Esophagus muscularis mucosa (tissue), 4 donors: ENCODE data around the gene ANK2. TPM values are rescaled to one million over a fixed set of nuclear protein-coding genes. Genes with fewer than 3 reads are reported as not detected.

Experiments
- DNase-seq: peaks from one replicate; pipeline ENCODE4 v3.0.0-alpha.2; 2017; ENCODE audit errors: extremely low spot score
- H3K27ac ChIP-seq, 4 donors: fragments of 200-600 bp; sonication (generic); replicated peaks in 1 of 4; 1 replicate in 3 of 4; 2 replicates in 1 of 4; pipeline ENCODE4 v1.5.1; 2016 to 2019; ENCODE audit warnings: mild to moderate bottlenecking in 1 of 4
- H3K27me3 ChIP-seq, 4 donors: fragments of 200-600 bp; sonication (generic); one replicate each; pipeline versions ENCODE4 v1.5.1 to v1.6.0; 2016 to 2019
- H3K36me3 ChIP-seq, 4 donors: fragments of 200-600 bp; sonication (generic); one replicate each; pipeline ENCODE4 v1.5.1; 2016 to 2019
- H3K4me1 ChIP-seq, 4 donors: fragments of 200-600 bp; sonication (generic); one replicate each; pipeline ENCODE4 v1.5.1; 2016 to 2019
- H3K4me3 ChIP-seq, 4 donors: fragments of 200-600 bp; sonication (generic); 1 replicate in 2 of 4; 2 replicates in 2 of 4; pipeline ENCODE4 v1.5.1; 2016 to 2019; ENCODE audit warnings: mild to moderate bottlenecking in 4 of 4, moderate library complexity in 1 of 4
- H3K9me3 ChIP-seq, 4 donors: fragments of 200-600 bp; sonication (generic); 1 replicate in 3 of 4; 2 replicates in 1 of 4; pipeline ENCODE4 v1.5.1; 2016 to 2019
- EP300 ChIP-seq: sonication (generic); formaldehyde crosslinking; IDR thresholded peaks from one replicate; pipeline ENCODE4 v1.6.1; 2017; ENCODE audit warnings: antibody characterized with exemption
- POLR2A ChIP-seq: fragments of 450-650 bp; IDR thresholded peaks from one replicate; pipeline ENCODE4 v1.6.1; 2017; ENCODE audit warnings: antibody characterized with exemption, moderate library complexity, mild to moderate bottlenecking, low read depth
- POLR2AphosphoS5 ChIP-seq, 2 donors: sonication (generic); formaldehyde crosslinking; IDR thresholded peaks; one replicate each; pipeline ENCODE4 v1.6.1; 2017; ENCODE audit warnings: antibody characterized with exemption in 2 of 2
- WGBS: methylation state at CpG from one replicate; pipeline ENCODE4 v1.1.5; 2018; 5-methylcytosine and 5-hydroxymethylcytosine counted together
- intact Hi-C: fragments of 100-400 bp; cut with DNase I; formaldehyde crosslinking; loops from one replicate; pipeline ENCODE4 v1.15.1; 2023
- total RNA-seq, 4 donors: library from RNA; depleted of rRNA; stranded (reverse); fragments of >200 nt; gene quantifications; one replicate each; pipeline versions ENCODE4 v1.1.0 to v1.2.1, GENCODE V29; 2016
- TF ChIP-seq, protein P1 (sequence below), 3 experiments: fragments of 200-600 bp in 2 of 3; fragments of 450-650 bp in 1 of 3; sonication (generic) in 2 of 3; IDR thresholded peaks; one replicate each; pipeline ENCODE4 v1.5.1; 2017 to 2019; ENCODE audit warnings: antibody characterized with exemption in 3 of 3, mild to moderate bottlenecking in 2 of 3, moderate library complexity in 1 of 3

ANK2 gene
- total RNA-seq, 4 donors from 2014 or later, result 76.8 to 88.0 (median 82.8) TPM

DNA sequence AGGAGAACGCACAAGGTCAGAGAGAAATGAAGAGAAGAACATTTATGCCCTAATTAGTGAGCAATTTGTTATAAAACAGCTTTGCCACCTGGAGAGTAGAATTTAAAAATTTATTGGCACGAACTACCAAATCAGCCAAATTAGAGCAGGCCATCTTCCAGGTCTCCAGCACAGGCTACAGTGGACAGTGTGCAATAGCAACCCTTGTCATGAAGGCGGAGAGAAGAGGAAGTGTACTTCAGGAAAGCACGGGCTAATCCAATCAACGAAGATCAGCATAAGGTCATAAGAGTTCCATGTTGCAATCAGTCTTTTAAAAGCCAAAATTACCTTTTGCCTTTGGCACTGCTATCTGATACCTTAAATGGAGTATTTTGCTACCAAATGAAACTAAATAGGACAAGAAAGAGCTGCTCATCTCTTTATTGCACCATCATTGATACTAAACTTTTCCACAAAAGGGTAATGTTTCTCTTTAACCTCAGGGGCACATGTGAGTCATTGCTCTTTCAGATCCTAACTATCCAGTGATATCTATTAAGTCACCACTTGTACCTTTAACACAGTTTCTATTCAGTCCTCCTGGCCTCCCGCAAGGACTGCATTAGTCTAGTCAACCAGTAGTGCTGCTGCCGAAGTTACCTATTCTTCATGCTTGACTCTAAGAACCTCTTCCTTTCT lies 19.9 kb downstream of the ANK2 start:
- WGBS, result 89% methylated on average over 7 of the region's 7 CpGs
- no peak for DNase-seq
- no peaks in the 10 kb centered on the region for H3K27me3 ChIP-seq
- no peaks in the 10 kb centered on the region for H3K9me3 ChIP-seq
- intact Hi-C loops, result no loop called here
- H3K27ac ChIP-seq, result no peak overlapping the region
- no peaks in the 10 kb centered on the region for H3K36me3 ChIP-seq
- TF ChIP-seq POLR2A (no peak), EP300 (no peak), POLR2AphosphoS5 (IDR thresholded peaks at IDR 0.05) (no peak)
- TF ChIP-seq, protein P1, sequence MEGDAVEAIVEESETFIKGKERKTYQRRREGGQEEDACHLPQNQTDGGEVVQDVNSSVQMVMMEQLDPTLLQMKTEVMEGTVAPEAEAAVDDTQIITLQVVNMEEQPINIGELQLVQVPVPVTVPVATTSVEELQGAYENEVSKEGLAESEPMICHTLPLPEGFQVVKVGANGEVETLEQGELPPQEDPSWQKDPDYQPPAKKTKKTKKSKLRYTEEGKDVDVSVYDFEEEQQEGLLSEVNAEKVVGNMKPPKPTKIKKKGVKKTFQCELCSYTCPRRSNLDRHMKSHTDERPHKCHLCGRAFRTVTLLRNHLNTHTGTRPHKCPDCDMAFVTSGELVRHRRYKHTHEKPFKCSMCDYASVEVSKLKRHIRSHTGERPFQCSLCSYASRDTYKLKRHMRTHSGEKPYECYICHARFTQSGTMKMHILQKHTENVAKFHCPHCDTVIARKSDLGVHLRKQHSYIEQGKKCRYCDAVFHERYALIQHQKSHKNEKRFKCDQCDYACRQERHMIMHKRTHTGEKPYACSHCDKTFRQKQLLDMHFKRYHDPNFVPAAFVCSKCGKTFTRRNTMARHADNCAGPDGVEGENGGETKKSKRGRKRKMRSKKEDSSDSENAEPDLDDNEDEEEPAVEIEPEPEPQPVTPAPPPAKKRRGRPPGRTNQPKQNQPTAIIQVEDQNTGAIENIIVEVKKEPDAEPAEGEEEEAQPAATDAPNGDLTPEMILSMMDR (IDR thresholded peaks at IDR 0.05), result no peak
- H3K4me3 ChIP-seq, result no peak overlapping the region
- H3K4me1 ChIP-seq, result peaks cover 0 to 48% (median 23%) of the 10 kb centered on the region in 4 donors

DNA sequence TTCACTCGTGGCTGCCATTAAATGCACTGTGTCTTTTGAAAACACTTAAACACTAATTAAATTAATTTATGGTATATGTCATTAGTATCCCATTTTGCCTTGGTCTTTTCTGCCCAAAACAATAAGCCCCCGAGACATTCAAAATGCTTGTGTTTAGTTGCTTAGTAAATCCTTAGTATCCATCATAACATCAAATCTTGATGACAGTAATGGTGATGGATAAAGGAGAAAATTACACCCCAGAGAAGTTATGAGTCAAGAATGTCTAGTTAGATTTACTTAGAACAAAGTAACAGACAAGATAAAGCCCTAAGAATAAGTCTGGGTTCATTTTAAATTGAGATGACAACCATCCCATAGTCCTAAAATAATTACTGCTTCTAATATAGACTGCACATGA lies 21.3 kb downstream of the ANK2 start:
- Histone ChIP-seq H3K27ac (no peak overlapping the region), H3K4me1 (peaks cover 0 to 47% (median 23%) of the 10 kb centered on the region in 4 donors), H3K4me3 (no peak overlapping the region), H3K9me3 (no peaks in the 10 kb centered on the region), H3K27me3 (no peaks in the 10 kb centered on the region), H3K36me3 (no peaks in the 10 kb centered on the region)
- intact Hi-C loops, result no loop called here
- DNase-seq, result no peak
- 86% methylated on average over 2 of the region's 2 CpGs for WGBS
- no peak for TF ChIP-seq POLR2A
- no peak for TF ChIP-seq POLR2AphosphoS5 (IDR thresholded peaks at IDR 0.05)
- TF ChIP-seq, protein P1 (IDR thresholded peaks at IDR 0.05), result no peak
- TF ChIP-seq EP300, result no peak

DNA sequence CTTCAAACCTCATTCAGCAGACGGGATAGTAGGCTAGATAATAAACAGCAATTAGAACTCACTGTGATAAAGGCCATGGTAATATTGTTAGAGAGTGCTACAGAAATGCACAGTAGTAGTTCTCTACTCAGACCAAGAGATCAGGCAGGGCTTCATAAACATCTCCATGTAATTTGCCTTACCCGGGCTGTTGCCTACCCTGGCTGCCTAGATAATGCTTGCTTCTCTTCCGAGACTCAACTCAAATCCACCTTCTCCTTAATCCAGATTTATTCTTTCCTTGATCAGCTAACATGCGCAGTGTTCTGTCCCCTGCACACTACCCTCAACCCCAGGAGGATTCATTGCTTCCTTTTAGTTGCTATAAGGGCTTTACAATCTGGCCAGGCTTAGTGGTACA lies 21.8 kb downstream of the ANK2 start:
- TF ChIP-seq EP300, result no peak
- no peak for TF ChIP-seq POLR2A
- no peak for TF ChIP-seq POLR2AphosphoS5 (IDR thresholded peaks at IDR 0.05)
- TF ChIP-seq, protein P1 (IDR thresholded peaks at IDR 0.05), result no peak
- no peaks in the 10 kb centered on the region for H3K9me3 ChIP-seq
- H3K4me1 ChIP-seq, result peaks cover 0 to 43% (median 19%) of the 10 kb centered on the region in 4 donors
- 94% methylated on average over 4 of the region's 4 CpGs for WGBS
- intact Hi-C loops, result no loop called here
- H3K4me3 ChIP-seq, result no peak overlapping the region
- H3K27me3 ChIP-seq, result no peaks in the 10 kb centered on the region
- no peak overlapping the region for H3K27ac ChIP-seq
- H3K36me3 ChIP-seq, result no peaks in the 10 kb centered on the region
- no peak for DNase-seq

DNA sequence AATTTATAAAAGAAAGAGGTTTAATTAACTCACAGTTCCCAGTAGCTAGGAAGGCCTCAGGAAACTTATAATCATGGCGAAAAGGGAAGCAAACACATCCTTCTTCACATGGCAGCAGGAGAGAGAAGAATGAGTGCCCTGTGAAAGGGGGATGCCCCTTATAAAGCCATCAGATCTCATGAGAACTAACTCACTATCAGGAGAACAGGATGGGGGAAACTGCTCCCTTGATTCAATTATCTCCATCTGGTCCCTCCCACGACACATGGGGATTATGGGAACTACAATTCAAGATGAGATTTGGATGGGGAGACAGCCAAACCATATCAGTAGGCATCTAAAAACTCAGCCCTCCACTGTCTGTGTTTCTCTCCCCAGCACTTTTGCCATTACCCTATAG lies 22.4 kb downstream of the ANK2 start:
- WGBS, result 80% methylated on average over 2 of the region's 2 CpGs
- Histone ChIP-seq H3K27me3 (no peaks in the 10 kb centered on the region), H3K4me1 (peaks cover 0 to 38% (median 17%) of the 10 kb centered on the region in 4 donors), H3K36me3 (no peaks in the 10 kb centered on the region), H3K9me3 (no peaks in the 10 kb centered on the region), H3K4me3 (no peak overlapping the region), H3K27ac (no peak overlapping the region)
- intact Hi-C loops, result no loop called here
- TF ChIP-seq POLR2A (no peak), POLR2AphosphoS5 (IDR thresholded peaks at IDR 0.05) (no peak), EP300 (no peak)
- TF ChIP-seq, protein P1 (IDR thresholded peaks at IDR 0.05), result no peak
- no peak for DNase-seq

DNA sequence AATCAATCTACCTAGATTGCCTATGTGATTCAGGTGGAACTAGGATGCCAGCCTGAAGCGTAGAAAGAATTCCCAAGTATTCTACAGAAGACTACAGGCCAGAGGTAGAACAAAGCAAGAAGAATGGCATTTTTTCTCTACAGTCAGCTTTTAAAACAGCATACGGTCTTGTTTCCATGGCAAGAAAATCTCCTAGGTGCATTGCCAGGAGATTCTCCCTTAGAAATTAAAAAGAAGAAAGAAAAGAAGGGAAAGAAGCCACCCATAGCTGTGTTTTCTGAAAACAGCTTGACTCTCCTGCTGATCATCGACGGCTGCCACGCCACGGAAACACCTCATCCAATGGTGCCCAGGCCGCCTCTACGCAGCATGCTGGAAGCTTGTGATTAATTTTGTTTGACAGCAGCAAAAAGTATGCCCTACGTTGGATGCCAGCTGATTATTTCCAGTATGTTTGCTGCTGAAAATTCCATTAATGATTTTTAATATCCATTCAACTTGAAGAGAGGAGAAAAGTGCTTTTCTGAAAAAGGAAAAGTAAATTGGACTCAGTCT lies 24.1 kb downstream of the ANK2 start:
- H3K4me3 ChIP-seq, result no peak overlapping the region
- intact Hi-C loops, result no loop called here
- no peaks in the 10 kb centered on the region for H3K36me3 ChIP-seq
- DNase-seq, result no peak
- H3K27me3 ChIP-seq, result no peaks in the 10 kb centered on the region
- TF ChIP-seq, protein P1 (IDR thresholded peaks at IDR 0.05), result no peak
- TF ChIP-seq EP300 (no peak), POLR2AphosphoS5 (IDR thresholded peaks at IDR 0.05) (no peak), POLR2A (no peak)
- H3K9me3 ChIP-seq, result no peaks in the 10 kb centered on the region
- 89% methylated on average over 9 of the region's 9 CpGs for WGBS
- no peak overlapping the region for H3K27ac ChIP-seq
- H3K4me1 ChIP-seq, result peaks cover 0 to 25% (median 8%) of the 10 kb centered on the region in 4 donors
